Dendritic cell treated with granulocyte-macrophage colony-stimulating factor and Interleukin-4, amounts not matched to agents 40 ng/mL and 50 ng/mL, for 4 days (primary cell): ENCODE results near the gene ZNF544.
"Not testable (repeated sequence)": the region's sequence is repeated elsewhere in the genome, so short reads cannot be mapped to it uniquely, and the experiment has no call there.

Source experiments
- H3K27ac Mint-ChIP-seq: one replicate; pipeline ENCODE4 v1.8.0; 2022; ENCODE audit warnings: mild to moderate bottlenecking, mixed read lengths
- H3K27me3 Mint-ChIP-seq: one replicate; pipeline ENCODE4 v1.8.0; 2022; ENCODE audit warnings: mild to moderate bottlenecking, mixed read lengths
- H3K36me3 Mint-ChIP-seq: one replicate; pipeline ENCODE4 v1.8.0; 2022; ENCODE audit warnings: low read depth, mixed read lengths
- H3K4me1 Mint-ChIP-seq: one replicate; pipeline ENCODE4 v1.8.0; 2022; ENCODE audit warnings: low read depth, mixed read lengths
- H3K4me3 Mint-ChIP-seq: one replicate; pipeline ENCODE4 v1.8.0; 2022; ENCODE audit warnings: mild to moderate bottlenecking, moderate library complexity, mixed read lengths
- H3K9me3 Mint-ChIP-seq: one replicate; pipeline ENCODE4 v1.8.0; 2022; ENCODE audit warnings: mixed read lengths
- intact Hi-C: fragments of 100-400 bp; cut with micrococcal nuclease; formaldehyde crosslinking; loops from one replicate; pipeline ENCODE4 v1.15.0; 2022

ZNF544 gene

GRCh38 chr19:58304748-58305064 is 76.0 kb downstream of the ZNF544 start:
- Mint-ChIP-seq H3K9me3 (peaks cover 44% of the 10 kb centered on the region), H3K27me3 (no peaks in the 10 kb centered on the region), H3K27ac (peak overlapping the region; percentile 97), H3K4me3 (peak overlapping the region; percentile 95), H3K4me1 (peaks cover 14% of the 10 kb centered on the region), H3K36me3 (peaks cover 95% of the 10 kb centered on the region)
- intact Hi-C loops = loop anchor here (1.0 to 2.0 kb wide), 5 partner anchors 23 to 121 kb away; partner anchors contain the start of genes RPS5, ZNF274 and ZNF497

- Mint-ChIP-seq H3K27ac (peak within 1 kb of the TSS; percentile 97), H3K36me3 (peaks cover 95% of the 10 kb centered on the region), H3K4me3 (peak within 1 kb of the TSS; percentile 95), H3K9me3 (peaks cover 44% of the 10 kb centered on the region), H3K4me1 (peaks cover 14% of the 10 kb centered on the region), H3K27me3 (no peaks in the 10 kb centered on the region)
- intact Hi-C loops = loop anchor here (1.0 to 2.0 kb wide), 5 partner anchors 22 to 122 kb away; partner anchors contain the start of genes RPS5, ZNF274 and ZNF497
Measured at GRCh38 chr19:58305065-58305931, 76.6 kb downstream of the ZNF544 start, which contains the start of gene ERVK3-1. TSS of gene ERVK3-1 (plus strand) at chr19:58305377. CDS start at chr19:58312169, 6,792 bp downstream.

DNA sequence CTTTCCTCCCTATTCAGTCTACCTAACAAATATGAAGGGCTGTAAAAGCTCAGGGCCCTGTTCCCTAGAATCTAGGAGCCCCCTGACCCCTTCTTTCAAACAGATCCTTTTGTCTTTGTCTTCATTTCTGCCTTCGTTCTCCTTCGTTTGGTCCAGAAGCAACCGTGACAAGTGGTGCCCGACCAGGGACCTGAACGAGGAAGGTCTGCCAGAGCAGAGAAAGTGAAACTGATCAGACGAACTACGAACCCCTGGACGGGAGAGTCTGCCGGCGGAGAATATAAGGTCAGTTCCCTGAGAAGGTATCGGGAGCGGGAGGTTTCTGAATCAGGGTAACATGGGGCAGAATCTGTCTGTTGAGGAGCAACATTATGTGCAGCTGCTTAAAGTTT is 77.2 kb downstream of the ZNF544 start:
- Mint-ChIP-seq H3K9me3 (peaks cover 44% of the 10 kb centered on the region), H3K4me1 (peaks cover 14% of the 10 kb centered on the region), H3K27ac (peak overlapping the region; percentile 97), H3K36me3 (peaks cover 95% of the 10 kb centered on the region), H3K4me3 (peak overlapping the region; percentile 95), H3K27me3 (no peaks in the 10 kb centered on the region)
- intact Hi-C loops = loop anchor here (1.0 to 2.0 kb wide), 5 partner anchors 21 to 123 kb away; partner anchors contain the start of genes RPS5, ZNF274 and ZNF497

GRCh38 chr19:58307736-58308135 is 79.0 kb downstream of the ZNF544 start:
- H3K9me3 Mint-ChIP-seq = peaks cover 53% of the 10 kb centered on the region
- H3K36me3 Mint-ChIP-seq = peaks cover 95% of the 10 kb centered on the region
- H3K27me3 Mint-ChIP-seq = no peaks in the 10 kb centered on the region
- peaks cover 14% of the 10 kb centered on the region for H3K4me1 Mint-ChIP-seq
- H3K4me3 Mint-ChIP-seq = no peak overlapping the region
- H3K27ac Mint-ChIP-seq = no peak overlapping the region
- intact Hi-C loops = no loop called here

DNA sequence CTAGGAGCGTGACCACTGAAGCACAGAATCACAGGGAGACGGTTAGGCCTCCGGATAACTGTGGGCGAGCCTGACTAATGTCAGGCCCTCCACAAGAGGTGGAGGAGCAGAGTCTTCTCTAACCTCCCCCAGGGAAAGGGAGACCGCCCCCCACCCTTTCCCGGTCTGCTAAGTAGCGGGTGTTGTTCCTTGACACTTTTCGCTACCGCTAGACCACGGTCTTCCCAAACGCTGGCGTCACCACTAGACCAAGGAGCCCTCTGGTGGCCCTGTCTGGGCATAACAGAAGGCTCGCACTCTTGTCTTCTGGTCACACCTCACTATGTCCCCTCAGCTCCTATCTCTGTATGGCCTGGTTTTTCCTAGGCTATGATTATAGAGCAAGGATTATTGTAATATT is 82.0 kb downstream of the ZNF544 start:
- peaks cover 100% of the 10 kb centered on the region for H3K36me3 Mint-ChIP-seq
- H3K4me1 Mint-ChIP-seq, H3K27me3 Mint-ChIP-seq, intact Hi-C loops, H3K27ac Mint-ChIP-seq, H3K4me3 Mint-ChIP-seq: not testable (repeated sequence)
- peaks cover 56% of the 10 kb centered on the region for H3K9me3 Mint-ChIP-seq

DNA sequence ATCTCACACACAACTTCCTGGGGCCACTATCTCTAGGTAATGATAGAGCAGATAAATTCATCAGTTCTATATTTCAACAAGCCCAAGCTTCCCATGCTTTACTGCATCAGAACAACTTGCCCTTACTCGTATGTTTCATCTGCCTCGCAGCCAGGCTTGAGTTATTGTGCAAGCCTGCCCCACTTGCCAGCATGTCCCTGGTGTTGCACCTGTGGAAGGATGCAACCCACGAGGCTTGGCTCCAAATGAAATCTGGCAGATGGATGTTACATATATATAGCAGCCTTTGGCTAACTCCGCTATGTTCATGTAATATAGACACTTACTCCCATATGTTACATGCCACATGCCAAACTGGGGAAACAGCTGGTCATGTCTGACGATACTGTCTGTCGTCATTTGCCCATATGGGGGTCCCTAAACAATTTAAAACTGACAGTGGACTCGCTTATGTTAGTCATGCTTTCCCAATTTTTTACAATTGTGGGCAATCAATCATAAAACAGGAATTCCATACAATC is 82.7 kb downstream of the ZNF544 start:
- H3K9me3 Mint-ChIP-seq = peaks cover 56% of the 10 kb centered on the region
- intact Hi-C loops = no loop called here
- H3K27me3 Mint-ChIP-seq = no peaks in the 10 kb centered on the region
- peaks cover under 1% of the 10 kb centered on the region for H3K4me1 Mint-ChIP-seq
- no peak overlapping the region for H3K4me3 Mint-ChIP-seq
- no peak overlapping the region for H3K27ac Mint-ChIP-seq
- peaks cover 100% of the 10 kb centered on the region for H3K36me3 Mint-ChIP-seq
